Measurements from ENCODE around the gene FIZ1. TPM values are rescaled to one million over a fixed set of nuclear protein-coding genes. Genes with fewer than 3 reads are reported as not detected.
A peak's percentile ranks its signal among the peaks of the same experiment; 100 is the strongest.

FIZ1 gene
- total RNA-seq, 1 donor from 2014 or later: 19.4 TPM

- intact Hi-C loops (cut with DNase I): no loop called here
- DNase-seq (ENCODE audit: low spot score): no peak
Observed at GRCh38 chr19:55615543-55616394, 16.5 kb upstream of the FIZ1 start.

GRCh38 chr19:55614711-55615542, 15.6 kb upstream of the FIZ1 start:
- no peak for DNase-seq (ENCODE audit: low spot score)
- intact Hi-C loops (cut with DNase I): no loop called here

GRCh38 chr19:55613930-55614710, 14.8 kb upstream of the FIZ1 start:
- intact Hi-C loops (cut with DNase I): no loop called here
- no peak for DNase-seq (ENCODE audit: low spot score)

- no peak for DNase-seq (ENCODE audit: low spot score)
- intact Hi-C loops (cut with DNase I): no loop called here
Observed at GRCh38 chr19:55613396-55613795, 14.1 kb upstream of the FIZ1 start.

- intact Hi-C loops (cut with DNase I): no loop called here
- DNase-seq (ENCODE audit: low spot score): no peak
Observed at GRCh38 chr19:55611983-55612645, 12.8 kb upstream of the FIZ1 start.

- intact Hi-C loops (cut with DNase I): no loop called here
- DNase-seq (ENCODE audit: low spot score): no peak
Observed at GRCh38 chr19:55611300-55611982, 12.1 kb upstream of the FIZ1 start.

- DNase-seq (ENCODE audit: low spot score): no peak
- intact Hi-C loops (cut with DNase I): no loop called here
Observed at GRCh38 chr19:55609326-55609725, 10.0 kb upstream of the FIZ1 start.

GRCh38 chr19:55606817-55607216, 7.5 kb upstream of the FIZ1 start:
- intact Hi-C loops (cut with DNase I): loop anchor here (1.0 kb wide), 1 partner anchor 90 kb away; no protein-coding TSS in a partner anchor
- DNase-seq (ENCODE audit: low spot score): no peak

GRCh38 chr19:55606471-55606787, 7.1 kb upstream of the FIZ1 start:
- intact Hi-C loops (cut with DNase I): loop anchor here (1.0 kb wide), 1 partner anchor 89 kb away; no protein-coding TSS in a partner anchor
- no peak for DNase-seq (ENCODE audit: low spot score)

GRCh38 chr19:55605637-55606470, 6.5 kb upstream of the FIZ1 start, which contains the start of gene ZNF865:
Gene ZNF865, plus strand, starts transcription at chr19:55605647. Its CDS starts 7,972 bp downstream, at chr19:55613619.
- intact Hi-C loops (cut with DNase I): loop anchor here (1.0 kb wide), 1 partner anchor 89 kb away; no protein-coding TSS in a partner anchor
- DNase-seq (ENCODE audit: low spot score): no peak

GRCh38 chr19:55605207-55605636, 5.9 kb upstream of the FIZ1 start:
- peak; percentile 98 for DNase-seq (ENCODE audit: low spot score)

GRCh38 chr19:55603581-55604292, 4.4 kb upstream of the FIZ1 start:
- intact Hi-C loops (cut with DNase I): no loop called here
- DNase-seq (ENCODE audit: low spot score): no peak

More at GRCh38 chr19:55605207-55605636, 5.9 kb upstream of the FIZ1 start:
- intact Hi-C loops (cut with DNase I): no loop called here

GRCh38 chr19:55603115-55603514, 3.8 kb upstream of the FIZ1 start:
- intact Hi-C loops (cut with DNase I): no loop called here
- no peak for DNase-seq (ENCODE audit: low spot score)

GRCh38 chr19:55602104-55603001, 3.0 kb upstream of the FIZ1 start:
- no peak for DNase-seq (ENCODE audit: low spot score)
- intact Hi-C loops (cut with DNase I): no loop called here

- intact Hi-C loops (cut with DNase I): loop anchor here (2.0 kb wide), 1 partner anchor 124 kb away; the partner anchor contains the start of gene ZNF628
Observed at GRCh38 chr19:55601084-55601483, 1.8 kb upstream of the FIZ1 start.

GRCh38 chr19:55600662-55601028, 1.3 kb upstream of the FIZ1 start:
- intact Hi-C loops (cut with DNase I): loop anchor here (2.0 kb wide), 1 partner anchor 124 kb away; the partner anchor contains the start of gene ZNF628
- DNase-seq (ENCODE audit: low spot score): no peak

More at GRCh38 chr19:55601084-55601483, 1.8 kb upstream of the FIZ1 start:
- DNase-seq (ENCODE audit: low spot score): no peak
